Panc1 (cell line): ENCODE measurements around the gene EMB.

Experiments
- TF ChIP-seq, protein P1 (sequence below): fragments of 450-650 bp; IDR thresholded peaks from 2 replicates; pipeline ENCODE4 v1.5.1; 2017; ENCODE audit warnings: mild to moderate bottlenecking
- TF ChIP-seq, protein P2 (sequence below), 2 experiments: IDR thresholded peaks; 2 replicates each; pipeline ENCODE4 v1.6.1; 2011 to 2012; ENCODE audit warnings: low read depth in 2 of 2, control low read depth in 1 of 2, low read length in 1 of 2, mild to moderate bottlenecking in 1 of 2, moderate library complexity in 1 of 2; ENCODE audit not compliant: insufficient read depth in 1 of 2

DNA sequence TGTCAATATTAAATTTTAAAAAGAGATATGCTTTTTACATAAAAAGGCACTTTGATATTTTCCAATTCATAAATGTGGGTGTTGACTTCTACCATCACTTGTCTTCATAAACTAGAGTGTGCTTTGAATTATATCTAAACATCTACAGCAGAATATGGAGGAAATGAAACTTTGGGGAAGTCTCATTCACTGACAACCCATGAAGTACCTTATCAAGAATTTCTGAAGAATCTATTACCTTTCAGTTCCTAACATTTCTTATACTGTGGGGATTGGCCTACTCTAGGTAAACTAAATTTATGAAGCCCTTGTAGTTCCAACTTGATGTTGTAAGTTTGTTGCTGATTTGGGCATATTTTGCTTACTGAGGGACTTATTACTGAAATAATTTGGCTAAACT, 81.9 kb downstream of the EMB start:
- TF ChIP-seq, protein P1, sequence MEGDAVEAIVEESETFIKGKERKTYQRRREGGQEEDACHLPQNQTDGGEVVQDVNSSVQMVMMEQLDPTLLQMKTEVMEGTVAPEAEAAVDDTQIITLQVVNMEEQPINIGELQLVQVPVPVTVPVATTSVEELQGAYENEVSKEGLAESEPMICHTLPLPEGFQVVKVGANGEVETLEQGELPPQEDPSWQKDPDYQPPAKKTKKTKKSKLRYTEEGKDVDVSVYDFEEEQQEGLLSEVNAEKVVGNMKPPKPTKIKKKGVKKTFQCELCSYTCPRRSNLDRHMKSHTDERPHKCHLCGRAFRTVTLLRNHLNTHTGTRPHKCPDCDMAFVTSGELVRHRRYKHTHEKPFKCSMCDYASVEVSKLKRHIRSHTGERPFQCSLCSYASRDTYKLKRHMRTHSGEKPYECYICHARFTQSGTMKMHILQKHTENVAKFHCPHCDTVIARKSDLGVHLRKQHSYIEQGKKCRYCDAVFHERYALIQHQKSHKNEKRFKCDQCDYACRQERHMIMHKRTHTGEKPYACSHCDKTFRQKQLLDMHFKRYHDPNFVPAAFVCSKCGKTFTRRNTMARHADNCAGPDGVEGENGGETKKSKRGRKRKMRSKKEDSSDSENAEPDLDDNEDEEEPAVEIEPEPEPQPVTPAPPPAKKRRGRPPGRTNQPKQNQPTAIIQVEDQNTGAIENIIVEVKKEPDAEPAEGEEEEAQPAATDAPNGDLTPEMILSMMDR, result no peak
- TF ChIP-seq, protein P2, sequence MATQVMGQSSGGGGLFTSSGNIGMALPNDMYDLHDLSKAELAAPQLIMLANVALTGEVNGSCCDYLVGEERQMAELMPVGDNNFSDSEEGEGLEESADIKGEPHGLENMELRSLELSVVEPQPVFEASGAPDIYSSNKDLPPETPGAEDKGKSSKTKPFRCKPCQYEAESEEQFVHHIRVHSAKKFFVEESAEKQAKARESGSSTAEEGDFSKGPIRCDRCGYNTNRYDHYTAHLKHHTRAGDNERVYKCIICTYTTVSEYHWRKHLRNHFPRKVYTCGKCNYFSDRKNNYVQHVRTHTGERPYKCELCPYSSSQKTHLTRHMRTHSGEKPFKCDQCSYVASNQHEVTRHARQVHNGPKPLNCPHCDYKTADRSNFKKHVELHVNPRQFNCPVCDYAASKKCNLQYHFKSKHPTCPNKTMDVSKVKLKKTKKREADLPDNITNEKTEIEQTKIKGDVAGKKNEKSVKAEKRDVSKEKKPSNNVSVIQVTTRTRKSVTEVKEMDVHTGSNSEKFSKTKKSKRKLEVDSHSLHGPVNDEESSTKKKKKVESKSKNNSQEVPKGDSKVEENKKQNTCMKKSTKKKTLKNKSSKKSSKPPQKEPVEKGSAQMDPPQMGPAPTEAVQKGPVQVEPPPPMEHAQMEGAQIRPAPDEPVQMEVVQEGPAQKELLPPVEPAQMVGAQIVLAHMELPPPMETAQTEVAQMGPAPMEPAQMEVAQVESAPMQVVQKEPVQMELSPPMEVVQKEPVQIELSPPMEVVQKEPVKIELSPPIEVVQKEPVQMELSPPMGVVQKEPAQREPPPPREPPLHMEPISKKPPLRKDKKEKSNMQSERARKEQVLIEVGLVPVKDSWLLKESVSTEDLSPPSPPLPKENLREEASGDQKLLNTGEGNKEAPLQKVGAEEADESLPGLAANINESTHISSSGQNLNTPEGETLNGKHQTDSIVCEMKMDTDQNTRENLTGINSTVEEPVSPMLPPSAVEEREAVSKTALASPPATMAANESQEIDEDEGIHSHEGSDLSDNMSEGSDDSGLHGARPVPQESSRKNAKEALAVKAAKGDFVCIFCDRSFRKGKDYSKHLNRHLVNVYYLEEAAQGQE (IDR thresholded peaks at IDR 0.05; ENCODE audit: insufficient read depth in 1 of 2, low read depth in 2 of 2, low read length in 1 of 2), result no peak
